Measurements from ENCODE around the gene DDX42. TPM values are rescaled to one million over a fixed set of nuclear protein-coding genes. Genes with fewer than 3 reads are reported as not detected.
A peak's percentile ranks its signal among the peaks of the same experiment; 100 is the strongest.

Gene DDX42
- total RNA-seq, 1 donor from 2014 or later, result 51.7 TPM

GRCh38 chr17:63741408-63742173 lies 32.4 kb upstream of the DDX42 start, which contains the start of gene STRADA:
TSS of gene STRADA (minus strand) at chr17:63741799. CDS start at chr17:63728369, 13,430 bp downstream.
- DNase-seq, result peak; percentile 99
- no peaks in the 10 kb centered on the region for H3K9me3 ChIP-seq (replicated peaks)
- peak within 1 kb of the TSS; percentile 89 for H3K4me3 ChIP-seq
- intact Hi-C loops (cut with micrococcal nuclease), result no loop called here
- H3K27me3 ChIP-seq (ENCODE audit: low read depth), result no peaks in the 10 kb centered on the region
- H3K27ac ChIP-seq (replicated peaks), result peak within 1 kb of the TSS; percentile 94
- H3K4me1 ChIP-seq, result peaks cover 24% of the 10 kb centered on the region
- H3K36me3 ChIP-seq, result peaks cover 16% of the 10 kb centered on the region
- no peak for TF ChIP-seq CTCF (IDR thresholded peaks at IDR 0.05; ENCODE audit: borderline replicate concordance)

- H3K27ac ChIP-seq (replicated peaks), result no peak overlapping the region
- no peak for DNase-seq
Measured at GRCh38 chr17:63751806-63752205, 22.2 kb upstream of the DDX42 start.

GRCh38 chr17:63752707-63753106 lies 21.3 kb upstream of the DDX42 start:
- no peak for DNase-seq
- H3K9me3 ChIP-seq (replicated peaks), result no peaks in the 10 kb centered on the region
- no peaks in the 10 kb centered on the region for H3K4me1 ChIP-seq
- H3K4me3 ChIP-seq, result no peak overlapping the region
- no peak overlapping the region for H3K27ac ChIP-seq (replicated peaks)
- intact Hi-C loops (cut with micrococcal nuclease), result no loop called here
- peaks cover 99% of the 10 kb centered on the region for H3K36me3 ChIP-seq
- no peaks in the 10 kb centered on the region for H3K27me3 ChIP-seq (ENCODE audit: low read depth)
- no peak for TF ChIP-seq CTCF (IDR thresholded peaks at IDR 0.05; ENCODE audit: borderline replicate concordance)

More at GRCh38 chr17:63751806-63752205, 22.2 kb upstream of the DDX42 start:
- TF ChIP-seq CTCF (IDR thresholded peaks at IDR 0.05; ENCODE audit: borderline replicate concordance), result no peak
- Histone ChIP-seq H3K27me3 (ENCODE audit: low read depth) (no peaks in the 10 kb centered on the region), H3K4me3 (no peak overlapping the region), H3K9me3 (replicated peaks) (no peaks in the 10 kb centered on the region), H3K36me3 (peaks cover 99% of the 10 kb centered on the region), H3K4me1 (no peaks in the 10 kb centered on the region)
- intact Hi-C loops (cut with micrococcal nuclease), result no loop called here

GRCh38 chr17:63753215-63753614 lies 20.8 kb upstream of the DDX42 start:
- no peak overlapping the region for H3K27ac ChIP-seq (replicated peaks)
- no peaks in the 10 kb centered on the region for H3K9me3 ChIP-seq (replicated peaks)
- no peak for TF ChIP-seq CTCF (IDR thresholded peaks at IDR 0.05; ENCODE audit: borderline replicate concordance)
- DNase-seq, result no peak
- no peaks in the 10 kb centered on the region for H3K27me3 ChIP-seq (ENCODE audit: low read depth)
- H3K4me1 ChIP-seq, result no peaks in the 10 kb centered on the region
- intact Hi-C loops (cut with micrococcal nuclease), result no loop called here
- H3K36me3 ChIP-seq, result peaks cover 99% of the 10 kb centered on the region
- no peak overlapping the region for H3K4me3 ChIP-seq

GRCh38 chr17:63754046-63754445 lies 19.9 kb upstream of the DDX42 start:
- no peaks in the 10 kb centered on the region for H3K27me3 ChIP-seq (ENCODE audit: low read depth)
- no peak for TF ChIP-seq CTCF (IDR thresholded peaks at IDR 0.05; ENCODE audit: borderline replicate concordance)
- H3K4me3 ChIP-seq, result no peak overlapping the region
- no peak overlapping the region for H3K27ac ChIP-seq (replicated peaks)
- intact Hi-C loops (cut with micrococcal nuclease), result no loop called here
- H3K36me3 ChIP-seq, result peaks cover 97% of the 10 kb centered on the region
- no peaks in the 10 kb centered on the region for H3K4me1 ChIP-seq
- DNase-seq, result no peak
- H3K9me3 ChIP-seq (replicated peaks), result no peaks in the 10 kb centered on the region

All from left ventricle myocardium inferior (tissue), 1 donor.